MV-4-11 (cell line): ENCODE data around the gene TNNT2.

Experiments used
- DNase-seq: peaks from one replicate; lab custom pipeline; 2025; lab: John Stamatoyannopoulos, UW

Gene TNNT2

GRCh38 chr1:201377611-201378092, at the start of gene TNNT2:
Gene TNNT2 (minus strand): TSS chr1:201377680. CDS start chr1:201373254, 4,426 bp downstream.
- DNase-seq: no peak

- DNase-seq: peak; percentile 67
Observed at GRCh38 chr1:201426479-201427310, 49.2 kb upstream of the TNNT2 start.

- DNase-seq: no peak
Observed at GRCh38 chr1:201424146-201424545, 46.7 kb upstream of the TNNT2 start.

- DNase-seq: no peak
Observed at GRCh38 chr1:201423655-201424054, 46.2 kb upstream of the TNNT2 start.

- DNase-seq: no peak
Observed at GRCh38 chr1:201422436-201423030, 45.1 kb upstream of the TNNT2 start.

DNA sequence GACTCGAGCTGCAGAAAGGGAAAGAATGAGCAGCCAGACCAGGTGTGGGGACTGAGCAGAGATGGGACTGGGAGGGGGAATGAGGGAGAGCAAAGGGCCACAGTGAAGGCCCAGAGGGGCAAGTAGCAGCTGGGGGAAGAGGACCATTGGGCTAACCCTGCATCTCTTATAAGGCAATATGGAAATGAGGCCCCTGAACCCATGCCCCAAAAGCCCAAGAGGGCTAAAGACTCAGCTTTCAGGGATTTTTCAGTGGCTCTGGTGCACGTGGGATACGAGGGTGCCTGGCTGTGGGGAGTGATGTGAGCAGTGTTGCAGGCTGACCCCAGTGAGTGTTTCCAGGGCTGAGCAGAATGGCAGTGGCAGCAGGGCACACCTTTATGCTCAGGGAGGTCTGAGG, 44.5 kb upstream of the TNNT2 start:
- no peak for DNase-seq

DNA sequence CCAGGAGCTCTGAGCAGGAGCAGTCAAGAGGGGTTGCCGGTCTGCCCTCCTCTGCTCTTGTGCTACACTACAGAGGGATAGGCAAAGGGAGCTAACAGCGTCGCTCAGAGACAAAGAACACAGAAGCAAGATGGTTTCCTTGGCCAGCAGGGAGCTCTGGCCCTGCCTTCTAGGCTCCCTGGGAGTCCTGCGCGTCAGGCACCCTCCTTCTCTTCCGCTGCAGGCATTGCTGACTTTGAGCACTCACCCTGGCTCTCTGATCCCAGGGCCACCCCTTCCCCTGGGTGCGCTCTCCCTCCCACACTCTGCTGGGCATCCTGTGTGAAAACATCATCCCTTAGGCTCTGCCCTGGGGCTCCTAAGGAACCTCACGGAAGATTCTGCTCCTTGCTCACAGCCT, 43.6 kb upstream of the TNNT2 start:
- DNase-seq: no peak

GRCh38 chr1:201420608-201421002, 43.1 kb upstream of the TNNT2 start:
- no peak for DNase-seq

GRCh38 chr1:201419746-201420607, 42.5 kb upstream of the TNNT2 start:
- DNase-seq: no peak

DNA sequence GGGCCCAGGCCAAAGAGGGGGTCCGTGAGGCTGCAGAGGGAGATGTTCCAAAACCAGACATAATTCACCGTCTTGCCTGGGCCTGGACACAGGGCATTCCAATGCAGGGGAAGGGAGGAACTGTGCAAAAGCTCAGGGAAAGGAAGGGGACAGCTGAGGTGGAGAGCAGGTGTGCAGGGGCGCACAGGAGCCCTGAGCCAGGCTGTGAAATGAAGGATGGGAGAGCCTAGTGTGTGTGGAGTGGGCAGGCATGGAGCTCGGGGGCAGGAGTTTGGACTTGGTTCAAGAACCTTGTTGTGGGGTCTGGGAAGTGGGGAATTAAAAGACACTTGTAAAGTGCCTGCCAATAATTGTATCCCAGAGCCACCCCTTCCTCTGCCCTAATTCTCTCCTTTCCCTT, 41.8 kb upstream of the TNNT2 start:
- no peak for DNase-seq

GRCh38 chr1:201418461-201418860, 41.0 kb upstream of the TNNT2 start:
- no peak for DNase-seq

DNA sequence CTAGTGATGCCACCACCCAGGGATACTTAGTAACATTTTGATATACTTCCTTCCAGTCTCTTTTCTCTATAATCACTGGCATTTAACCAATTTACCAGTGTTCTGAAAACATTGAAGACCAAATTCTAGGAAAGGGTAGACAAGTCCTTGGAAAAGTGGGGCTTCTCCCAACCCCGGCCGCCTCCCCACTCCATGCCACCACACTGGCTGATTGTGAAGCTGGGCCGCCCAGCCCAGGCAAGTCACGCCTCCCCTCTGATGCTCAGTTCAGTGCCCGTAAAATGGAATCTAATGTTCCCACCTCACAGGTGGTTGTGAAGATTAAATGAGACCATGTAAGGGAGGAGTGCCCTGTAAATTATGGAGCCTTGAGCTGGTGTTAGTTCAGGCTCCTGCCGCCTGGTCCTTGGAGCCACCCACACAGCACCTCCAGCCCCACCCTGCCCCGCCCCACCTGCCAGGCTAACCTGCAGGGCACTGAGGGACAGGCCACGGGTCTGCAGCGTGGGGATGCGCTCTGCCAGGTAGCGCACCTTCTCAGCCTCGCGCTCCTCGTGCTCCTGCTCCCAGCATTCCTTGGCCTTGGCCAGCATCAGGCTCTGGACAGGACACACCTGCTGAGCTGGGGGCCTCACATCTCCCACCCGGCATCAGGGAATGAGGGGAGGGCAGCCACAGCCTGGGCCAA, 36.7 kb upstream of the TNNT2 start:
- DNase-seq: no peak

DNA sequence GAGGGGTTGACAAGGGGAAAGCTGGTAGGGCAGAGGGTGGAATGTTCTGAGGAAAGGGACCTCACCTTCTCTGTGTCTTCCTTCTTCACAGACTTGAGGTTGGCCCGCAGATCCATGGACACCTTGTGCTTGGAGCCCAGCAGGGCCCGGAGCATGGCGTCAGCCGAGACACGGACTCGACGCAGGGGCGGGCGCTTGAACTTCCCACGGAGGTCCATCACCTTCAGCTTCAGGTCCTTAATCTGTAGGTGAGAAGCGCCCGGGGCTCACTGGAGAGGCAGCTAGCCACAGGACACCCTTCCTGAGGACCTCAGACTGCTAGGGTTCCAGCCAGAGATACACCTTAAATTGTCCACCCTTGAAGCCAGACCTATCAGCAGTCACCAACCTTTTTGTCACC, 33.8 kb upstream of the TNNT2 start:
- DNase-seq: no peak

DNA sequence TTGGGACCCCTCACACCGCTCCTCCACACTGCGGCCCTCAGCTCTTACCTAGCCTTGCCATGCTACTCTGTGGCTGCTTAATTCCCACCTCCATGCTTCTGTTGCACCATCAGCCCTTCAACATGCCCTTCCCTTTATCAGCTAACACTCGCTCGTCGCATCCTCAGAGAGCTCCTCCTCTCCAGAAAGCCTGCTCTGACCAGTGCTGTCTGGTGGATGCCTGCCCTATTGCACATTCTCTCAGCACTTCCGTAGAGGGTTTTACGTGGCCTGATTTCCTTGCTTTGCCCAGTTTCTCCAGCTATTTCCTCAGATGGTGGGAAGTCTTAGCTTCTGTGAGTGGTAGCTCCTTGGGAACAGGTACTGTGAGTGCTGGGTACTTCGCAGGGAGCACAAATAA, 32.0 kb upstream of the TNNT2 start:
- DNase-seq: no peak

GRCh38 chr1:201408834-201409200, 31.3 kb upstream of the TNNT2 start:
- no peak for DNase-seq

GRCh38 chr1:201408176-201408833, 30.8 kb upstream of the TNNT2 start:
- DNase-seq: peak; percentile 54

- no peak for DNase-seq
Observed at GRCh38 chr1:201406831-201407406, 29.4 kb upstream of the TNNT2 start.

GRCh38 chr1:201405484-201405831, 28.0 kb upstream of the TNNT2 start:
- no peak for DNase-seq

- DNase-seq: no peak
Observed at GRCh38 chr1:201404722-201405483, 27.4 kb upstream of the TNNT2 start.

DNA sequence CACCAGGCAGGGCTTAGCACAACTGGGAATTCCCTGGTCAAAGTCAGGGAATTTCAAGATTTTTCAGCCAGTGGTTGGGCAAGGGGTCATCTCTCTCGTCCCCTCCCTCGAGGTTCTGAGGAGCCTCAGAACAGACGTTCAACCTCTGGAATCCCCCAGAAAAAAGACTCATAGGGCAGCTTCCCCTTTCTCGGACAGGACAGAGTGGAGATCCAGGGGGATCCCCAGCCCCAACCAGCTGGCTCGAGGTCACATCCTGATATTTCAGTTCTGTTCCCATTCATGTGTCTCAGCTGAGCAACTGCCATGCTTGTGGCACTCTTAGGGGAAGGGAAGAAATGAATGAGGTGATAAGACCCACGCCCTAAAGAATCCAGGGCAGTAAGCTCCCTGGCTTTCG, 26.6 kb upstream of the TNNT2 start:
- DNase-seq: no peak
